ENCODE results near the gene CORO2B.

DNA sequence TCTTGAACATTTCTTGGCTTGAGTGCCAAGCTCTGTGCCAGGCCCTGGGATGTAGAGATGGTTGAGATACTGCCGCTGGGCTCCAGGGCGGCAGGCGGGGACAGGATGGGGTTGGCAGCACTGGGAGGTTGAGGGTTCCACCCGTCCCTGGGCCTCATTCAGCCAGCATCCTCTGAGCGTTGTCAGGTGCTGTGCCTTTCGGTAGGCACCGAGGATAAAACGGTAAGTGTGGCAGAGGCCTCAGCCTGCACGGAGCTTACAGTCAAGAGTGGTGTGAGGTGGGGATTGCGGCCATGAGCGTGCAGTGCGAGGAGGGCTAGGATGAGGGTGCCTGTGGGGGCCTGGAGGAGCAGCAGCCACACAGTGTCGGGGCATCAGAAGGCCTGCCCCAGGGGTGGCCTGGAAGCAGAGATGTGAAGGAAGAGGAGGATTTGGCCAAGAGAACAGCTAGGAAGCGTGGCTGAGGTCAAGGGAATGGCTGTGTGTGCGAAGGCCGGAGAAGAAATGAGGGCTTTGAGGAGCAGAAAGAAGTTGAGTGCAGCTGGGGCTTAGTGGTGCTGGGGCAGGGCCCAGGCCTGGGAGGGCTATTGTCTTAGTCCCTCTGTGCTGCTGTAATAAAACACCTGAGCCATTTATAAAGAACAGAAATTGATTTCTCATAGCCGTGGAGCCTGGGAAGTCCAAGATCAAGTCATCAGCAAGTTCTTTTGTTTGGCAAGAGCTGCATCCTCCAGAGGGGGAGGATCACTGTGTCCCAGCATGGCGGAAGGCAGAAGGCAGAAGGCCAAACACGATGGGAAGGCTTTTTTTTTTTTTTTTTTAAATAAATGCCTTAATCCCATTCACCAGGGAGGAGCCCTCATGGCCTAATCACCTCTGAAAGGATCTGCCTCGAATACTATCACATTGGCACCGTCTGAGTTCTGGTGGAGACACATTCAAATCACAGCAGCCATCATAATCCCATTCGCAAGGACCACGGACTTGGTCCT is 22.7 kb downstream of the CORO2B start:
- TF ChIP-seq ZNF639 (CRISPR knock-in tag; conservative IDR thresholded peaks at IDR 0.05) (no peak), CREB3 (CRISPR knock-in tag; IDR thresholded peaks at IDR 0.05) (no peak), MLX (CRISPR knock-in tag; IDR thresholded peaks at IDR 0.05) (no peak), NPAS2 (CRISPR knock-in tag; IDR thresholded peaks at IDR 0.05; ENCODE audit: borderline replicate concordance) (no peak), MAFG (CRISPR knock-in tag; IDR thresholded peaks at IDR 0.05) (no peak)

Data from HepG2 (cell line).